Measurements from ENCODE around the gene ZNF280A.
"Not testable (repeated sequence)": the region's sequence is repeated elsewhere in the genome, so short reads cannot be mapped to it uniquely, and the experiment has no call there.

ZNF280A gene

DNA sequence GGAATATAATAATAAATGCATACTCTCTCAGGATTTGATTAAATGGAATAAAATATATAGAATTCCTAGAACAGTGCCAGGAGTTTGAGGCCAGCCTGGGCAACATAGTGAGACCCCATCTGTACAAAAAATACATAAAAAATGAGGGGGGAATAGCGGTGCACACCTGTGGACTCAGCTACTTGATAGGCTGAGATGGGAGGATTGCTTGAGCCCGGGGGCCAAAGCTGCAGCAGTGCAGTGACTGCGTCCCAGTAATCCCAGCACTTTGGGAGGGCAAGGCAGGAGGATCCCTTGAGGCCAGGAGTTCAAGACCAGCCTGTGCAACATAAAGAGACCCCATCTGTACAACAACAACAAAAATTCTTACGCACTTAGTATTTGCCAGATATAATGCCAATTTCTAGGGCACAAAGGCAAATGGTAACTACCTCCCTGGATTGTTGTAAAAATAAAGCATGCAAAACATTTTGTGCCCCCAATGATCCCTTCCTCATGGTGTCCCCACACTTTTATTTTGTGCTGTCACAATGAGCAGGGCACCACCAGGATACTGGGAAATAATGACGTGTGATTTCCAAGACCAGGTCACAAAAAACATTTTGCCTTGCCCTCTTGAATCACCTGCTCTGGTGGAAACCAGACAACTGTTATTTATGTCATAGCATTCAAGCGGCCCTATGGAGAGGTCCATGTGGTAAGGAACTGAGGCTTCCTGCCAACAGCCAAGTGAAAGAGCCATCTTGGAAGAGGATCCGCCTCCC is 18.3 kb upstream of the ZNF280A start:
- DNase-seq = no peak

DNA sequence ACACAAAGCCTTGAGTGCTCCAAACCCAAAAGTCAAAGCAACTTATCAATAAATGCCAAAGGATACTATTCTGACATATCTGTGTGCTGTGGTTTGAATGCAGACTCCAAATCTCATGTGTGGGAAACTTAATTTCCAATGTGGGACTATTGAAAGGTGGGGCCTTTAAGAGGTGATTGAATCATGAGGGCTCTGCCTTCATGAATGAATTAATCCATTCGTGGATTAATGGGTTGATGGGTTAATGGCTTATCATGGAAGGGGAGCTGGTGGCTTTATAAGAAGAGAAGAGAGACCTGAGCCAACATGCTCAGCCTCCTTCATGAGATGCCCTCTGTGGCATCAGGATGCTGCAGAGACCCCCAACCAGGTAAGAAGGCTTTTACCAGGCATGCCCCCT is 16.8 kb upstream of the ZNF280A start:
- DNase-seq = no peak

DNA sequence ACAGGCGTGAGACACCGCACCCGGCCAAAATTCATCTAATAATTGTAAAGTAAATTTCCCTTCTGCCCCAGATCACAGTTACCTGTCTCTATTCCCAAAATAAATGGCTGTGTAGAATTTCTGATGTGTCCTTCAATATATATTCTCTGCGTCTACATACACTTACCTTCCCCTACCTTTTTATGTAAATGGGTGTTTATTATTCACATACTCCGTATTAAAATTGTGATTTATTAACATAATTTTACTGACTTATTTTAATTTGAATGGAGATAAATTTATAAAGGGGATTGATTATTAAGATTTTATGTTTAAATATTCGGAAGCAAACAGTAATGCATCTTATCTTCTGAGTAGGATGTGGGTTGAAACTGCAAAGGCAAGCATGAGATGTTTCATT is 16.4 kb upstream of the ZNF280A start:
- no peak for DNase-seq

DNA sequence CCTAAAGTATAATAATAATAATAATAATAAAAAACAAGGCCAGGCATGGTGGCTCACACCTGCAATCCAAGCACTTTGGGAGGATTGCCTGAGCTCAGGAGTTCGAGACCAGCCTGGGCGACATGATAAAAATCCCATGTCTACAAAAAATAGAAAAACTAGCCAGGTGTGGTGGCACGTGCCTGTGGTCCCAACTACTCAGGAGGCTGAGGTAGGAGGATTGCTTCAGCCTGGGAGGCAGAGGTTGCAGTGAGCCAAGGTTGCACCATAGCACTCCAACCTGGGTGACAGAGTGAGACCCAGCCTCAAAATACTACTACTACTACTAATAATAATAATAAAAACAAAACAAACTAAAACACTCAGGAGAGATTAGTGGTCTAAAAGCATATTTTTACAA is 15.6 kb upstream of the ZNF280A start:
- no peak for DNase-seq

DNA sequence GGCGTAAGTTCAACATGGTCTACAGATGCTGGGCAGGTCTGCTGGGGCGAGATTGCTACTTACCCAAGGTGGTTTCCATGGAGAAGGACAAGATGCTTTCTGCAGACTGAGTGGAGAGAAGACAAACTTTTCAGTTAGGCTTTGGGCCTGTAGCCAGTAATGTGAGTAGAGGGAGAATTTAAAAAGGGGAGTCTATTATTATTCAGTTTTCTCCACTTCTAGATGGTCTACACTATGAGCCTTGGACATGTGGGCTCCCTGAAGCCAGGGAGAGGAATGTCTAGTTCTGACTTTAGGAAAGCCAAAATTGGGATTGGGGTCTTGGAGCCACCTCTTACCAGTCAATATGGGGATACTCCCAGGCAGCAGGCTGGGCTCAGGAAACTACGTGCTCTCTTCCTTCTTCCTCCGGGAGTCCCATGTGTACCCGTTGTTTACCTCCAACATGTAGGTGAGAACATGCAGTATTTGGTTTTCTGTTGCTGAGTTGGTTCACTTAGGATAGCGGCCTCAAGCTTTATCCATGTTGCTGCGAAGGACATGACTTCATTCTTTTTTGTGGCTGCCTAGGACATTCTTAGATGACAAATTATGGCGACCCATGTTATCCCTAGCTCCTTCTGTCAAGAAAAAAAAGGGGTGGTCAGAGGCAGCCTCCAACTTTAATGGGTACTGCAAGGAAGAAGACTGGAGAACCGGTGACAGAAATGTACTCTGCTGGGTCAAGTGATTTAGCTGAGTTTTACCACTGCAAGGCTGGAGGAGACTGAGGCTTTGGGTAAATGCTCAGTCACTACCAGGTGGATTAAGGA is 14.7 kb upstream of the ZNF280A start:
- DNase-seq = no peak

DNA sequence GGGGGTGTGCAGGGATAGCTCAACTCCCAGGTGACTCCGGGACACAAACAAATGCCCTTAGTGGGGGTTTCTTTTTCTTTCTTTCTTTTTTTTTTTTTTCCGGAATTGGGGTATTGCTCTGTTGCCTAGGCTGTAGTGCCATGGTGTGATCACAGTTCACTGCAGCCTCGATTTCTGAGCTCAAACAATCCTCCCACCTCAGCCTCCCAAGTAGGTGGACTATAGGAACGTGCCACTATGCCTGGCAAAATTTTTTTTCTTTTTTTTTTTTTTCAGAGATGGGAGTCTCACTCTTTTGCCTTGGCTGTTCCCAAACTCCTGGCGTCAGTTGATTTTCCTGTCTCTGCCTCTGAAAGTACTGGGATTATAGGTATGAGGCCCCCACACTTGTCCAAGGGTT is 13.8 kb upstream of the ZNF280A start:
- DNase-seq = no peak

DNA sequence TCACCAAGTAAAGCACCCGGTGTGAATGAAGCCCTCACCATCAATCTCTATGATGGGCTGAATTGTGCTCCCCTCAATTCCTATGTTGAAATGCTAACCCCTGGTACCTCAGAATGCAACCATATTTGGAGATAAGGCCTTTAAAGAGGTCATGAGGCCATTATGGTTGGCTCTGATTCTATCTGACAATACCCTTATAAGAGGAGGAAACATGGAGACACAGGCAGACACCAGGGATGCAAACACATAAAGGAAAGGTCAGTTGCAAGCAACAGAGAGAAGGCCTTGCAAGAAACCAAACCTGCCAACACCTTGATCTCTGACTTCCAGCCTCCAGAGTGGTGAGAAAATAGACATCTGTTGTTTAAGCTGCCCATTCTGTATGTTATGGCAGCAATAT is 13.3 kb upstream of the ZNF280A start:
- DNase-seq = no peak

DNA sequence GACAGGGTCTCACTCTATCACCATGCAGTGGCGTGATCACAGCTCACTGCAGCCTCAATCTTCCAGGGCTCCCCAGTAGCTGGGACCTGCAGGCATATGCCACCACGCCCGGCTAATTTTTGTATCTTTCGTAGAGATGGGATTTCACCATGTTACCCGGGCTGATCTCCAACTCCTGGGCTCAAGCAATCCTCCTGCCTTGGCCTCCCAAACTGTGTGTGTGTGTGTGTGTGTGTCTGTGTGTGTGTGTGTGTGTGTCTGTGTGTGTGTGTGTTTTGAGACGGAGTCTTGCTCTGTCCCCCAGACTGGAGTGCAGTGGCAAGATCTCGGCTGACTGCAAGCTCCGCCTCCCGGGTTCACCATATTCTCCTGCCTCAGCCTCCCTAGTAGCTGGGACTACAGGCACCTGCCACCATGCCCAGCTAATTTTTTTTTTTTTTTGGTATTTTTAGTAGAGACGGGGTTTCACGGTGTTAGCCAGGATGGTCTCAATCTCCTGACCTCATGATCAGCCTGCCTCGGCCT is 12.5 kb upstream of the ZNF280A start:
- not testable (repeated sequence) for DNase-seq

DNA sequence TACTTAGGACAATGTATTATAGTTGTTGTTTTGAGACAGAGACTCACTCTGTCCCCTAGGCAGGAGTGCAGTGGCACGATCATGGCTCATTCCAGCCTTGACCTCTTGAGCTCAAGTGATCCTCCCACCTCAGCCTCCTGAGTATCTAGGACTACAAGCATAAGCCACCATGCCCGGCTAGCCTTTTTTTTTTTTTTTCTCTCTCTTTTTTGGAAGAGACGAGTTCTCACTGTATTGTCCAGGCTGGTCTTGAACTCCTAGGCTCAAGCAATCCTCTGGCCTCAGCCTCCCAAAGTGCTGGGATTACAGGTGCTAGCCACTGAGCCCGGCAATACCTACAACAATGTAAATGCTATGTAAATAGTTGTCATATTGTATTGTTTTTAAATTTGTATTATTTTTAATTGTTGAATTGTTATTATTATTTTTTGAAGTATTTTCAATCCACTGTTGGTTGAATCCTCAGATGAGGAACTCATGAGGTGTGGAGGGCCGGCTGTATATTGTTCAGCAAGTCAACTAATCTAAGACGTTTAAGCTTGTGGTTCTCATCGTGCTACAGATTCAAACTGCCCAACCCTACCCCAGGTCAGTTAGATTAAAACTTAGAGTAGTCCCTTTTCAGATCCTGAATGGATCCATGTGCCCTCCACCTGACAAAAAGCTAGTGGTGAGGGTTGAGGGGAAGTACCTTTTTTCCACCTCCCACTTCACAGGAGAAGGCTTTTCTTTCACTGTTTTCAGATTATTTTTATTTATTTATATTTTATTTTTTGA is 11.9 kb upstream of the ZNF280A start:
- no peak for DNase-seq

DNA sequence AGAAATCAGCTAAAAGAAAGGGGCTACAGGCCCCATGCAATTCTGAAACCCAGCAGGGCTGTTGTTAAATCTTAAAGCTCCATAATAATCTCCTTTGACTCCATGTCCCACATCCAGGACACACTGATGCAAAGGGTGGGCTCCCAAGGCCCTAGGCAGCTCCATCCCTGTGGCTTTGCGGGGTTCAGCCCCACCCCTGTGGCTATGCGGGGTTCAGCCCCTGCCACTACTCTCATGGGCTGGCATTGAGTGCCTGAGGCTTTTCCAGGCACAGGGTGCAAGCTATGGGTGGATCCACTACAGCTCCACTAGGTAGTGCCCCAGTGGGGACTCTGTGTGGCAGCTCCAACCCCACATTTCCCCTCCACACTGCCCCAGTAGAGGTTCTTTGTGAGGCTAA is 8.7 kb upstream of the ZNF280A start:
- DNase-seq = no peak

DNA sequence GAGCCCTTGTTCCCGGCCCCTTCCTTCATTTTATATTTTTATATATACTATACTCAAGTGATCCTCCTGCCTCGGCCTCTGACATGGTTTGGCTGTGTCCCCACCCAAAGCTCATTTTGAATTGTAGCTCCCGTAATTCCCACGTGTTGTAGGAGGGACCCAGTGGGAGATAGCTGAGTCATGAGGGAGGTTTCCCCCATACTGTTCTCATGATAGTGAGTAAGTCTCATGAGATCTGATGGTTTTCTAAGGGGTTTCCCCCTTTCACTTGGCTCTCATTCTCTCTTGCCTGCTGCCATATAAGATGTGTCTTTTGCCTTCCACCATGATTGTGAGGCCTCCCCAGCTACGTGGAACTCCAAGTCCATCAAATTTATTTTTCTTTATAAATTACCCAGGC is 7.2 kb upstream of the ZNF280A start:
- DNase-seq = no peak

DNA sequence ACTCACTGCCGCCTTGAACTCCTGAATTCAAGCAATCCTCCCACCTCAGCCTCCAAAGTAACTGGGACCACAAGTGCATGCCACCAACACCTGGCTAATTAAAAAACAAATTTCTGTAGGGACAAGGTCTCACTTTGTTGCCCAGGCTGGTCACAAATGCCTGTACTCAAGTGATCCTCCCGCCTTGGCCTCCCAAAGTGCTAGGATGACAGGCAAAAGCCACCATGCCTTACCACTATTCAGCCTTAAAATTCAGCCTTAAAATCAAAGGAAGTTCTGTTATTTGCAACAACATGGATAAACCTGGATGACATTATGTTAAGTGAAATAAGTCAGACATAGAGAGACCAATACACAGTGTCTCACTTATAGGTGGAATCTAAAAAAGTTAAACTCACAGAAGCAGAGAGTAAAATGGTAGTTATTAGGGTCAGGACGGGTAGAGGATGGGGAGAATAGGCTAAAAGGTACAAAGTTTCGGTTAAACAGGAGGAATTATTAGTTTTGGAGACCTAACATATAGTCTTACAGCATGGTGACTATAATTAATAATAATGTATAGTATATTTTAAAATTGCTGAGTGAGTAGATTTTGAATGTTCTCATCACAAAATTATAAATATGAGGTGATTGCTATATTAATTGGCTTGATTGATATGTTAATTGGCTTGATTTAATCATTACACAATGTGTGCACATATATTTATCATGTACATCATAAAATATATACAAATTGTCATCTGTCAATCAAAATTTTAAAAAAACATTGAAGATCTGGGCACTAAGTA is 6.2 kb upstream of the ZNF280A start:
- DNase-seq = no peak

DNA sequence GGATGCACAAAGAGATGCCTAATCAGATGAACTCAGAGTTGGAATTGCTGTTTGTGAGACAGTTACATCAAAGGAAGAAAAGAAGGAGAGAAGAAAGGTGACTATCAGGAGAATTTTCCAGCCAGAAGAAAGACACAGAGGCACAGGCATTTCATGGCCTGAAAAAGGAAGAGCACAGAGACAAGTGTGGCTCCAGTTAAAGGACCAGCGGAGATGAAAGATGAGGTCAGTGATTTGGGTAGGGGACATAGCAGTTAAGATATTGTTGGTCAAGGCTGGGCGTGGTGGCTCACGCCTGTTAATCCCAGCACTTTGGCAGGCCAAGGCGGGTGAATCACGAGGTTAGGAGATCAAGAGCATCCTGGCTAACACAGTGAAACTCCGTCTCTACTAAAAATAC is 3.4 kb upstream of the ZNF280A start:
- DNase-seq = no peak

DNA sequence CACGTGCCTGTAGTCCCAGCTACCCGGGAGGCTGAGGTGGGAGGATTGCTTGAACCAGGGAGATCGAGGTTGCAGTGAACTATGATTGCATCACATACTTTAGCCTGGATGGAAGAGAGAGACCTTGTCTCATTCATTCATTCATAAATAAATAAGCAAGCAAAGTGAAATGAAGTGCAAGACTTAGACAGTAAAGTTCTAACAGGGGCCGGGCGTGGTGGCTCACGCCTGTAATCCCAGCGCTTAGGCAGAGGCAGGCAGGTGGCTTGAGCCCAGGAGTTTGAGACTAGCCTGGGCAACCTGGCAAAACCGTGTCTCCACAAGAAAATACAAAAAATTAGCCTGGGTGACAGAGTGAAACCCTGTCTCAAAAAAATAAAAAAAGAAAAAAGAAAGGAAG is 1.6 kb upstream of the ZNF280A start:
- no peak for DNase-seq

DNA sequence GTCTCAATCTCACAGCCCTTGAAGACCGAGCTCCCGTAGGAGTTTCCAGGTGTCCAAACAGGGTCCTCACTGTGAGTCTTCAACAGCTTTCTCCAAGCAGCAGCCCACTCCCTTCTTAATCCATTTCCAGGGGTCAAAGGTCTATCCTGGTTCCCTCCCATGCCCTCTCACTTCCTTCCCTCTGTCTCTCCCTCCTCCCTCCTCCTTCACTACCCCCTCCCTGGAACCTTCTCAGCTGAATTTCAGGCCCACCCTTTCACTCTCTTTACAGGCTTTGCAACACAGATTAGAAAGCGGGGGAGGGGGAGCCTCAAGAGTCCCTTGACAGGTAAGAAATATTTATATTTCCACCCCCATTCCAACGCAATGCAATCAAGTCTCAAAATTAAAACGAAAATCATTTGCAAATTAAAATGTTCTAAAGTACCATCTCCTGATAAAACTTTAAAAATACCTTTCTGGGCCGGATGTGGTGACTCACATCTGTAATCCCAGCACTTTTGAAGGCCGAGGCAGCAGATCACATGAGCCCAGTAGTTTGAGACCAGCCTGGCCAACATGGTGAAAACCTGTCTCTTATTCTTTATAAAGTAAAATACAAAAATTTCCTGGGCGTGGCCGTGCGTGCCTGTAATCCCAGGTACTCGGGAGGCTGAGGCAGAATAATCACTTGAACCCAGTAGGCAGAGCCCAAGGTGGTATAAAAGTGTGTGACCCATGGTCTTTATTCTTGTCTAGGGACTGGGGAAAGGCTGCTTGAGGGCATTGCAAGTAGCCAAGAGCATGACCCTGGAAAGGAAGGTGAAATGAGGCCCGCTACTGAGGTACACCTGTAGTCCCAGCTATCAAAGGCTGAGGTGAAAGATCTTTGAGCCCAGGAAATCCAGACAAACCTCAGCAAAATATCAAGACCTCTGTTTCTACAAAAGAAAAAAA is 865 bp upstream of the ZNF280A start:
- no peak for DNase-seq

DNA sequence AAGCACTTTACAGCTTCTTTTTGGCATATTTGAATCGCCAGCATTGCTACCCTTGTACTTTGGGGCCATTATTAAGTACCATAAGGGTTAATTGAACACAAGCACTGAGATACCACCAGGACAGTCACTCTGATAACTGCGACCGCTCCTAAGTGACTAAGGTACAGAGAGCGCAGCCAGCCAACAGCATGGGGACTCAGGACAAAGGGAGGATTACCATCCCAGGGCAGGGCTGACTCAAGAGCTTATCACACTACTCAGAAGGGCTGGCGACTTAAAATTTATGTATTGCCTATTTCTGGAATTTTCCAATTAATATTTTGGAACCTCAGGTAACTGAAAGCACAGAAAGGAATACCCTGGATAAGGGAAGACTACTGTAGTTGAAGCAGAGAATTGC is 479 bp downstream of the ZNF280A start:
- no peak for DNase-seq

DNA sequence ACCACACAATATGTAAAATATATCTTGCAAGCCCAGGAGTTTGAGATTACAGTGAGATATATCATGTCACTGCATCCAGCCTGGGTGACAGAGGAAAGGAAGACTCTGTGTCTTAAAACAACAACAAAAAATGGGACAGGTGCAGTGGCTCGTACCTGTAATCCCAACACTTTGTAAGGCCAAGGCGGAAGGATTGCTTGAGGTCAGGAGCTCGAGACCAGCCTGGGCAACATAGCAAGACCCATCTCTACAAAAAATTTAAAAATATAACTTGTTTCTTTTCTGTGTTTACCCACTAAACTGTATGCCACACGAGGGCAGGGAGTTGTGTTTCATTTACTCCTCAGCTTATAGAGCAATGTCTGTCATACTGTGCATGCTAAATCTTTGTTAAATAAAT is 3.1 kb downstream of the ZNF280A start:
- DNase-seq = no peak

DNA sequence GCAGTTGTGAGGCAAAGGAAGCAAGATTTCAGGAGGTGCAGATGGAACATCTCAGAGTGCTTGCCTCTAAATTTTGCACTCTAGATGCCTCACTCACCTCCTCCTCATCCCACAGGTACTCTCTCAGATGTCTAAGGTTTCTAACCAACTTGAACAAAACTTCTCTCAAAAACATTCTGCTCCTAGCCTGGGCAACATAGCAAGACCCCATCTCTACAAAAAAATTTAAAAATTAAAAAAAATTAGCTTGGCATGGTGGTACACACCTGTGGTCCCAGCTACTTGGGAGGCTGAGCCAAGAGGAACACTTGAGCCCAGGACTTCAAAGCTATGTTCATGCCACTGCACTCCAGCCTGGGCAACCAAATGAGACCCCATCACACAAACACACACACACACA is 4.2 kb downstream of the ZNF280A start:
- no peak for DNase-seq

DNA sequence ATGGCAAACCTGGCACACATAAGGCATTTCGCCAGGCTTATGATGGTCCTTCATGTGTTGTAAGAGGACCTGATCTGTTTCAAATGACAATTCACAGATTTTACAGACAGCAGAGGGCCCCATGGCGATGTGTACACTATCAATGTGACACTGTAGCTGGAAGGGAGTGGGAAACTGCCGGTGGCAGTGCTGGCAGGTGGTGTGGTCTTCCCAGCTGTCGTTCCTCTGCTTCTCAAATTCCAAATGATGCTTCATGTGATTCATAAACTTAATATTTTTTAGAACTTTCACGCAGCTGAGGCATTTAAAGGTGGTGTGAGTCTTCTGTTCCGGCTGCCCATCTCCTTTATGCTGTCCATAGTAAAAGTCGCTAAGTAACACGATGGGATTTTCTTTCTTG is 5.6 kb downstream of the ZNF280A start:
- not testable (repeated sequence) for DNase-seq

DNA sequence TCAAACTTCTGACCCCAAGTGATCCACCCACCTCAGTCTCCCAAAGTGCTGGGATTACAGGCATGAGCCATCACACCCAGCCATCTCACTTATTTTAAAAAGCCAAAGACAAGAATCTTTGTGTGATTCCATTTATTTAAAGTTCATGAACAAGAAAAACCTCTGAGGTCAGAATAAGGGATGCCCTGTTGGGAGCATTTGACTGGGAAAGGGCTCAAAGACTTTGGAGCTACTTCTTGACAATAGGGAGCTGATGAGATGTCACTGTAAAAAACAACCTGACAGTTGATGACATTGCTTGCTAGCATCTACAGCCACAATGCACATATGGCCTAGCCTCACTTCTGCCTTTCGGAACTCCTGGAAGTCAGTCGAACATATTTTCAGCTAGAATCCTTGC is 6.5 kb downstream of the ZNF280A start:
- no peak for DNase-seq

DNA sequence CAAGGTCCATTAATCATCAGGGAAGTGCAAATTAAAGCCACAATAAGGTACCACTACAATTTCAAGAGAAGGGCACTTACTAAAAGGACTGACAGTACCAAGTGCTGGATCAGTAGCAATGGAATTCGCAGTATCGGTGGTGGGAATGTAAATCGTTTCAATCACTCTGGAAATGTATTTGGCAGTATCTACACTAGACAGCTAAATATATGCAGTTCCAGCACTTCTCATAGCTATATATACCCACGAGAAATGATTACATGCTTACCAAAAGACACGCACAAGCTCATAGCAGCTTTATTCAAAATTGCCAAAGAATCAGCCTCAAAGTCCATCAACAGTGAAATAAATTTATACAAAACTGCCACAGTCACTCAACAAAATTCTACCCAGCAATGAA is 7.1 kb downstream of the ZNF280A start:
- no peak for DNase-seq

DNA sequence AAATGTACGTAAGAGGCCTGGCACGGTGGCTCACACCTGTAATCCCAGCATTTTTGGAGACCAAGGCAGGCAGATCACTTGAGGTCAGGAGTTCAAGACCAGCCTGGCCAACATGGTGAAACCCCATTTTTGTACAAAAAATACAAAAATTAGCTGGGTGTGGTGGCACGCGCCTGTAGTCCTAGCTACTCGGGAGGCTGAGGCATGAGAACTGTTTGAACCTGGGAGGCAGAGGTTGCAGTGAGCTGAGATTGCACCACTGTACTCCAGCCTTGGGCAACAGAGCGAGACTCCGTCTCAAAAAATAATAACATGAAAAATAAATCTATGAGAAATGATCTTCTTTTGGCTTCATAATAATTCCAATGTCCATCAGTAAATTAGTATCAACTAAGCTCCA is 9.2 kb downstream of the ZNF280A start:
- not testable (repeated sequence) for DNase-seq
